ENCODE measurements around the gene SSTR5.

DNA sequence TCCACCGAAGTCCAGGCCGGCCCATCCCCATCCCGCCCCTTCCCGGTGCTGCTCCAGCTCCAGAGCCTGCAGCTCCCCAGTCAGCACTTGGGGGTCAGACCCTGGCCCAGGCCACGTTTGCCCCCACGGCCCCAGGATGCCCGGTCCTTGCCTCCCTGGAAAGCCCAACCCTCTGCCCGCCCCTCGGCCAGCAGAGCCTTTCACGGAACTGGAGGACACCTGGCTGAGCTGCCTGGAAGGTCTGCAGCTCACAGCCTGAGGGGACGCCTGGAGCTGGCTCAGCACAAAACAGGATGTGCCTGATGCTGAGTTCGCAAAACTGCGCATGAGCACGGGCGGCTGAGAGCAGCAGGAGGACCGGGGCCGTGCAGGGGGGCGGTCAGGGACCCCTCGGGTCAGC, 29.7 kb upstream of the SSTR5 start:
- TF ChIP-seq POLR2AphosphoS5 (IDR thresholded peaks at IDR 0.05; ENCODE audit: borderline replicate concordance, low read depth, low read length): no peak
- TF ChIP-seq EZH2 (IDR thresholded peaks at IDR 0.05): no peak
- no peak for TF ChIP-seq FOXP2 (optimal IDR thresholded peaks at IDR 0.05; ENCODE audit: control extremely low read depth, extremely low read length, insufficient read depth)

Measured in SK-N-MC (cell line).